SU-DHL-6 (cell line): ENCODE results near the gene FIBP.

Source experiments
- H2AFZ ChIP-seq: fragments of 200-600 bp; sonication (generic); 2 replicates; pipeline ENCODE4 v1.6.1; 2014; ENCODE audit warnings: low read depth, mild to moderate bottlenecking, moderate library complexity, mixed read lengths, antibody characterized with exemption, low read length; ENCODE audit not compliant: severe bottlenecking
- H3F3A ChIP-seq: fragments of 200-600 bp; shearing (Covaris generic); 2 replicates; pipeline ENCODE4 v1.6.0; 2016; ENCODE audit warnings: antibody characterized with exemption, mild to moderate bottlenecking; ENCODE audit not compliant: insufficient read depth
- H3K27ac ChIP-seq: fragments of 200-600 bp; sonication (generic); 2 replicates; pipeline ENCODE4 v1.5.1; 2016; ENCODE audit warnings: low read depth, mild to moderate bottlenecking, low read length, moderate library complexity, mixed read lengths
- H3K27me3 ChIP-seq: fragments of 200-600 bp; sonication (generic), shearing (Covaris generic); 2 replicates; pipeline ENCODE4 v1.6.0; 2014; ENCODE audit warnings: mild to moderate bottlenecking, low read length
- H3K36me3 ChIP-seq: fragments of 200-600 bp; sonication (generic); 2 replicates; pipeline ENCODE4 v1.6.1; 2014; ENCODE audit warnings: mild to moderate bottlenecking, low read length, mixed read lengths
- H3K4me2 ChIP-seq: fragments of 300-600, 200-600 bp; shearing (Covaris generic), sonication (generic); 2 replicates; pipeline ENCODE4 v1.6.0; 2014; ENCODE audit warnings: low read length, low read depth, mild to moderate bottlenecking; ENCODE audit not compliant: poor library complexity, severe bottlenecking
- H3K4me3 ChIP-seq: fragments of 200-600 bp; sonication (generic); 2 replicates; pipeline ENCODE4 v1.5.1; 2014; ENCODE audit warnings: antibody characterized with exemption, low read length, mild to moderate bottlenecking, mixed read lengths; ENCODE audit not compliant: insufficient read depth, poor library complexity, severe bottlenecking
- H3K79me2 ChIP-seq: fragments of 200-600 bp; sonication (generic); 2 replicates; pipeline ENCODE4 v1.6.1; 2014; ENCODE audit warnings: mild to moderate bottlenecking, low read length, moderate library complexity; ENCODE audit not compliant: insufficient read depth
- H3K9ac ChIP-seq: fragments of 200-600 bp; sonication (generic); 2 replicates; pipeline ENCODE4 v1.7.0; 2014; ENCODE audit warnings: mild to moderate bottlenecking, low read length
- H3K9me2 ChIP-seq: fragments of 200-600 bp; sonication (generic); replicated peaks from 2 replicates; pipeline ENCODE4 v1.6.1; 2014; ENCODE audit warnings: low read length; ENCODE audit not compliant: insufficient read depth
- H3K9me3 ChIP-seq: fragments of 200-600 bp; sonication (generic); 2 replicates; pipeline ENCODE4 v1.6.1; 2014; ENCODE audit warnings: low read length, mixed read lengths; ENCODE audit not compliant: insufficient read depth
- H4K20me1 ChIP-seq: fragments of 200-600 bp; sonication (generic); 2 replicates; pipeline ENCODE4 v1.6.1; 2014; ENCODE audit warnings: low read depth, mild to moderate bottlenecking, antibody characterized with exemption, low read length, moderate library complexity, mixed read lengths
- EZH2phosphoT487 ChIP-seq: fragments of 200-600 bp; sonication (generic), shearing (Covaris generic); conservative IDR thresholded peaks from 2 replicates; pipeline ENCODE4 v1.6.1; 2018; ENCODE audit warnings: mild to moderate bottlenecking, antibody characterized with exemption, low read length, moderate library complexity, mixed read lengths
- TF ChIP-seq, protein P1 (sequence below): fragments of 200-600 bp; sonication (generic); IDR thresholded peaks from one replicate; pipeline ENCODE4 v1.5.1; 2017; ENCODE audit warnings: antibody characterized with exemption, mild to moderate bottlenecking, low read length, moderate library complexity; ENCODE audit not compliant: insufficient read depth, poor library complexity, severe bottlenecking

FIBP gene

GRCh38 chr11:65882120-65883057 is 5.9 kb downstream of the FIBP start:
- Histone ChIP-seq H3K9me3 (no peaks in the 10 kb centered on the region), H2AFZ (no peak overlapping the region), H3K4me3 (no peak overlapping the region), H3K27ac (no peak overlapping the region), H3K27me3 (no peaks in the 10 kb centered on the region), H3K36me3 (no peaks in the 10 kb centered on the region), H3F3A (0 out of 2 replicates have a peak, but pooled peaks cover 7% of the 10 kb centered on the region), H3K79me2 (no peaks in the 10 kb centered on the region), H3K9ac (no peak overlapping the region), H4K20me1 (no peaks in the 10 kb centered on the region), H3K4me2 (no peak overlapping the region), H3K9me2 (no peaks in the 10 kb centered on the region)
- no peak for TF ChIP-seq EZH2phosphoT487
- TF ChIP-seq, protein P1, sequence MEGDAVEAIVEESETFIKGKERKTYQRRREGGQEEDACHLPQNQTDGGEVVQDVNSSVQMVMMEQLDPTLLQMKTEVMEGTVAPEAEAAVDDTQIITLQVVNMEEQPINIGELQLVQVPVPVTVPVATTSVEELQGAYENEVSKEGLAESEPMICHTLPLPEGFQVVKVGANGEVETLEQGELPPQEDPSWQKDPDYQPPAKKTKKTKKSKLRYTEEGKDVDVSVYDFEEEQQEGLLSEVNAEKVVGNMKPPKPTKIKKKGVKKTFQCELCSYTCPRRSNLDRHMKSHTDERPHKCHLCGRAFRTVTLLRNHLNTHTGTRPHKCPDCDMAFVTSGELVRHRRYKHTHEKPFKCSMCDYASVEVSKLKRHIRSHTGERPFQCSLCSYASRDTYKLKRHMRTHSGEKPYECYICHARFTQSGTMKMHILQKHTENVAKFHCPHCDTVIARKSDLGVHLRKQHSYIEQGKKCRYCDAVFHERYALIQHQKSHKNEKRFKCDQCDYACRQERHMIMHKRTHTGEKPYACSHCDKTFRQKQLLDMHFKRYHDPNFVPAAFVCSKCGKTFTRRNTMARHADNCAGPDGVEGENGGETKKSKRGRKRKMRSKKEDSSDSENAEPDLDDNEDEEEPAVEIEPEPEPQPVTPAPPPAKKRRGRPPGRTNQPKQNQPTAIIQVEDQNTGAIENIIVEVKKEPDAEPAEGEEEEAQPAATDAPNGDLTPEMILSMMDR, result no peak

- H3K4me3 ChIP-seq, result no peak overlapping the region
- no peaks in the 10 kb centered on the region for H3K79me2 ChIP-seq
- no peak overlapping the region for H3K9ac ChIP-seq
- no peak overlapping the region for H3K27ac ChIP-seq
- H3K9me2 ChIP-seq, result no peaks in the 10 kb centered on the region
- no peaks in the 10 kb centered on the region for H3K27me3 ChIP-seq
- no peak overlapping the region for H2AFZ ChIP-seq
- TF ChIP-seq, protein P1, result no peak
- no peak for TF ChIP-seq EZH2phosphoT487
- no peak overlapping the region for H3K4me2 ChIP-seq
- no peaks in the 10 kb centered on the region for H3K9me3 ChIP-seq
- H3F3A ChIP-seq, result no peaks in the 10 kb centered on the region
- no peaks in the 10 kb centered on the region for H4K20me1 ChIP-seq
- no peaks in the 10 kb centered on the region for H3K36me3 ChIP-seq
Observed at GRCh38 chr11:65880844-65881421, 7.3 kb downstream of the FIBP start.

GRCh38 chr11:65880027-65880426 is 8.2 kb downstream of the FIBP start:
- no peak overlapping the region for H3K9ac ChIP-seq
- no peak overlapping the region for H2AFZ ChIP-seq
- TF ChIP-seq, protein P1, result no peak
- no peak for TF ChIP-seq EZH2phosphoT487
- H3K9me3 ChIP-seq, result no peaks in the 10 kb centered on the region
- no peaks in the 10 kb centered on the region for H3K79me2 ChIP-seq
- no peaks in the 10 kb centered on the region for H3F3A ChIP-seq
- H3K4me2 ChIP-seq, result no peak overlapping the region
- no peak overlapping the region for H3K27ac ChIP-seq
- H3K36me3 ChIP-seq, result no peaks in the 10 kb centered on the region
- H3K27me3 ChIP-seq, result no peaks in the 10 kb centered on the region
- H4K20me1 ChIP-seq, result no peaks in the 10 kb centered on the region
- no peaks in the 10 kb centered on the region for H3K9me2 ChIP-seq
- no peak overlapping the region for H3K4me3 ChIP-seq
